Glutamatergic neuron (in vitro differentiated cells): Measurements from ENCODE around the gene DYNC2H1. TPM values are rescaled to one million over a fixed set of nuclear protein-coding genes. Genes with fewer than 3 reads are reported as not detected.

Source experiments
- DNase-seq: peaks from one replicate; pipeline ENCODE4 v3.0.0; 2022
- H3K27ac Mint-ChIP-seq: one replicate; pipeline ENCODE4 v1.8.0; 2020; ENCODE audit warnings: mild to moderate bottlenecking, mixed read lengths, inconsistent platforms; ENCODE audit not compliant: unreplicated experiment
- H3K27me3 Mint-ChIP-seq: one replicate; pipeline ENCODE4 v1.8.0; 2020; ENCODE audit warnings: mild to moderate bottlenecking, moderate library complexity, mixed read lengths, inconsistent platforms; ENCODE audit not compliant: unreplicated experiment
- H3K36me3 Mint-ChIP-seq: one replicate; pipeline ENCODE4 v1.8.0; 2020; ENCODE audit warnings: mild to moderate bottlenecking, mixed read lengths, inconsistent platforms; ENCODE audit not compliant: unreplicated experiment
- H3K4me1 Mint-ChIP-seq: one replicate; pipeline ENCODE4 v1.8.0; 2020; ENCODE audit warnings: mild to moderate bottlenecking, low read depth, mixed read lengths, inconsistent platforms; ENCODE audit not compliant: unreplicated experiment
- H3K4me3 Mint-ChIP-seq: one replicate; pipeline ENCODE4 v1.8.0; 2020; ENCODE audit warnings: mild to moderate bottlenecking, mixed read lengths, inconsistent platforms; ENCODE audit not compliant: unreplicated experiment
- H3K9me3 Mint-ChIP-seq: one replicate; pipeline ENCODE4 v1.8.0; 2020; ENCODE audit warnings: mild to moderate bottlenecking, moderate library complexity, mixed read lengths, inconsistent platforms; ENCODE audit not compliant: unreplicated experiment
- CTCF ChIP-seq: fragments of 200-600 bp; sonication (generic); IDR thresholded peaks from one replicate; pipeline ENCODE4 v1.5.0; 2021; ENCODE audit not compliant: partially characterized antibody, unreplicated experiment
- total RNA-seq: library from RNA; stranded (reverse); fragmentation: NEBNext Ultra II Directional; extraction: Animal tissue kit (Norgen Biotek cat#: 25700); gene quantifications from one replicate; pipeline ENCODE4 v1.2.1, GENCODE V29; 2021; ENCODE audit not compliant: unreplicated experiment

DYNC2H1 gene
- total RNA-seq, 1 donor from 2014 or later: 9.7 TPM

DNA sequence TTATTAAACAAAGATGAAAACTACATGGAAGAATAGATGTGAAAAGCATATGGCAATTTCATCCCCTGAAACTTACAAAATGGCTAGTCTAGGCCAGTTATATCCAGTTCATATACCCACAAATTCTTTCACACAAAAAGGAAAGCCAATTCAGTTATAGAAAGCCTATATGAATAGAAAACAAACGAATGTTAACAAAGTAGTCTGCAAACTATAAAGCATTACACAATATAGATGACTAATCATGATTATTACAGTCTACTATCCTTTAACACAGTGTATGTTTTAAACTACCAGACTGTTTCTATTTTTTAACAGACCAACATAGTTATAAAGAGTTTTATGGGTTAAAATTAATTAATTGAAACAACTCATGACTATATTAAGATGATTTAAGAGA lies 29.4 kb upstream of the DYNC2H1 start:
- Mint-ChIP-seq H3K36me3 (no peaks in the 10 kb centered on the region), H3K9me3 (peaks cover 2% of the 10 kb centered on the region), H3K27me3 (no peaks in the 10 kb centered on the region), H3K27ac (no peak overlapping the region), H3K4me1 (no peaks in the 10 kb centered on the region), H3K4me3 (no peak overlapping the region)
- TF ChIP-seq CTCF: no peak
- DNase-seq: no peak

DNA sequence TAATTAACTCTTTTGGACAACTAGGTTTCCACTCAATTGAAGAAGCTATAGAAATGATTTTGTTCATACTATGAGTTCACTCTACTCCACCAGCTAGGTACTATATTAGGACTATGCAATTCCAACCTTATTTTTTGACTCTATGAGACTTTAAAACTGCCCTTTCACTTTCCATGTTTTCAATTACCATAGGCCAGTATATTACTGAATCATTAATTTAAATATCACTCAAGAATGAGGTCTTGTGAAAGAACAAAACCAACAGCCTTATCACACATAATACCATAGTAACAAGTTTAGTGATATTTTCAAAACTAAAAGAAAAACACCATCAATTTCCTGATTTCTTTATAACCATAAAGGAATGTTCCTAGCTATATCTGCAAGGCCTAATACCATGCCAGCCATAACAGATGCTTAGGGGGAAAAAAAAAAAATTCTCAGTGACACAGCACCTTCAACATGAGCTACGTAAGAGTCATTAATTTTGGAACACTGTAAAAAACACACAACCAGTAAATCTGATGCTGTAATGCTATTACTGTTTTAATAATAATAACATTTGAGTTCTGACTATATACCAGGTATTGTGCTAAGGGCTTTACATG lies 23.4 kb upstream of the DYNC2H1 start:
- no peak overlapping the region for H3K4me3 Mint-ChIP-seq

DNA sequence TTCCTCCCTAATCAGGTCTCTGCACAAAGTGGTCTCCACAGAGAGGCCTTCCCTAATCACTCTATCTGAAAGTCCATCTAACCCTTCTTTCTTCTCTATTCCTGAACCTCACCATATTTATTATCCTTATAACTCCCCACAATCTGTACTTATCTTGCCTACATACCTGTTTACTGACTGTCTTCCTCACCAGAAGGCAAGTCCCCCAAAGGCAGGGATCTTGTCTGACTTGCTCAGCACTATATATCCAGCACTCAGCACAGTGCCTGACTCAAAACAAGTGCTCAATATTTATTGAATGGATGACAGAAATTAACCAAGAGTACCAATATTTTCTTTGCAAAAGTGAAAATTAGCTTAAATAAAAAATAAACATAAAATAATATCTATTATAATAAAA lies 22.8 kb upstream of the DYNC2H1 start:
- H3K4me1 Mint-ChIP-seq: peaks cover 6% of the 10 kb centered on the region
- no peak for TF ChIP-seq CTCF
- H3K4me3 Mint-ChIP-seq: no peak overlapping the region
- H3K27ac Mint-ChIP-seq: no peak overlapping the region
- no peaks in the 10 kb centered on the region for H3K9me3 Mint-ChIP-seq
- DNase-seq: no peak
- H3K27me3 Mint-ChIP-seq: no peaks in the 10 kb centered on the region
- H3K36me3 Mint-ChIP-seq: no peaks in the 10 kb centered on the region

More for the DNA sequence above, 23.4 kb upstream of the DYNC2H1 start:
- Mint-ChIP-seq H3K36me3 (no peaks in the 10 kb centered on the region), H3K9me3 (no peaks in the 10 kb centered on the region), H3K27ac (peak overlapping the region; percentile 43), H3K27me3 (no peaks in the 10 kb centered on the region), H3K4me1 (peaks cover 6% of the 10 kb centered on the region)
- no peak for TF ChIP-seq CTCF
- no peak for DNase-seq

DNA sequence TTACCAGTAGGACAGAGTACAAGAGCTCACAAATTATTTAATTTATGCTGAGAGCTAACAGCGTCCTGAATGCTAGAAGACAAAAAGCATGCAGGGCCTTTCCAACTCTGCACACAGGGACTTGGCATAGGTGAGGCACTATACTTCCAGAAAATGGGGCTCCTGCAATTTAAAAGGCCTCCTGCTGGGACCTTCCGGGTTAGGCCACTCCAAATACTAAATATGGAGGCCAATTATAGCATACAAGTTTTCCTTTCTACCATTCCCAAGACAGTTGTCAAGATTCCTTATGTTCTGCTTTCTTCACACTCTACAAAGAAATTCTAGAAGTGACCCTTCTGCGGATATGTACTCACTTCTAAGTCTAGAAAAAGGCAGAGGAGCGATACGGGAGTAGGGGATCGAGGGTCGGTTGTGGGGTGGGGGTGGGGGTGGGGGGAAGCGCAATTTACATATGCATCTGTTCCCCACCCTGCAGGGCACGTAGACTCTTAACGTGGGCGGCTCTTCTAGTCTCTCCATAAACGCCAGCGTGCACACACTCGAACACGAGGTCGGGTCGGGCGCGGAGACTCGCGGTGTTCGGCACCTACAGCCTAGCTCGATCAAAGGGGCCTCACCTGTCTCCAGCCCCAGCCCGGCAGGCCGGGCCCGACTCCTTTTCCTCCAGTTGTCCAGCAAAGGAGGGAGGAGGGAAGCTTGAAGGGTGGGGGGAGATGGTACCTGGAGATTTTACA lies 18.0 kb upstream of the DYNC2H1 start:
- DNase-seq: peak; percentile 61

More for the DNA sequence above, 18.0 kb upstream of the DYNC2H1 start:
- Mint-ChIP-seq H3K36me3 (no peaks in the 10 kb centered on the region), H3K4me1 (peaks cover 11% of the 10 kb centered on the region), H3K27me3 (peaks cover 4% of the 10 kb centered on the region), H3K27ac (peak overlapping the region; percentile 87), H3K4me3 (peak overlapping the region; percentile 100), H3K9me3 (no peaks in the 10 kb centered on the region)
- no peak for TF ChIP-seq CTCF
